ENCODE measurements around the gene CISD2.
"Not testable (repeated sequence)": the region's sequence is repeated elsewhere in the genome, so short reads cannot be mapped to it uniquely, and the experiment has no call there.

CISD2 gene

GRCh38 chr4:102868781-102869568 is at the start of gene CISD2:
TSS of gene CISD2 (plus strand) at chr4:102868992. CDS start at chr4:102869085, 93 bp downstream.
- H3K4me3 ChIP-seq (ENCODE audit: low read depth, low read length): peak within 1 kb of the TSS; percentile 84
- H3K27me3 ChIP-seq (ENCODE audit: control insufficient read depth, insufficient read depth, low read length): no peaks in the 10 kb centered on the region
- H3K9me3 ChIP-seq (ENCODE audit: control insufficient read depth, insufficient read depth, low read depth, low read length): no peaks in the 10 kb centered on the region; the same call in 1 of the 2 replicates
- peak within 1 kb of the TSS; percentile 63 for H3K27ac ChIP-seq (ENCODE audit: low read depth, low read length)
- H3K9ac ChIP-seq (ENCODE audit: low read length): peak within 1 kb of the TSS; percentile 96
- peaks cover 7% of the 10 kb centered on the region; the same call in 1 of the 2 replicates for H3K4me1 ChIP-seq (ENCODE audit: control insufficient read depth, insufficient read depth, low read length)
- peaks cover 5% of the 10 kb centered on the region; the same call in 1 of the 2 replicates for H3K36me3 ChIP-seq (ENCODE audit: control insufficient read depth, insufficient read depth, low read length)

DNA sequence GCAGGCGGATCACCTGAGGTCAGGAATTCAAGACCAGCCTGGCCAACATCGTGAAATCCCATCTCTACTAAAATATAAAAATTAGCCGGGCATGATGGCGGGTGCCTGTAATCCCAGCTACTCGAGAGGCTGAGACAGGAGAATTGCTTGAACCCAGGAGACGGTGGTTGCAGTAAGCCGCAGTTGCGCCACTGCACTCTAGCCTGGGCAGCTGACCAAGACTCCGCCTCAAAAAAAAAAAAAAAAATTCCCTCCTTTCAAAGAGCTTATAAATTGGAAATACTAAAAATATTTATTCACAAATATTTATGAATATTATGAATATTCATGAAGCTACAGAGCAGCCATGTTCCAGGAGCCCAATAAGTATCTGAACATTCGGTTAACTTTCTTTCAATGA is 49.7 kb upstream of the CISD2 start:
- H3K9ac ChIP-seq (ENCODE audit: low read length); H3K9me3 ChIP-seq (ENCODE audit: control insufficient read depth, insufficient read depth, low read depth, low read length); H3K4me3 ChIP-seq (ENCODE audit: low read depth, low read length); H3K27me3 ChIP-seq (ENCODE audit: control insufficient read depth, insufficient read depth, low read length); H3K27ac ChIP-seq (ENCODE audit: low read depth, low read length): not testable (repeated sequence)
- Histone ChIP-seq H3K36me3 (ENCODE audit: control insufficient read depth, insufficient read depth, low read length) (peaks cover 50% of the 10 kb centered on the region), H3K4me1 (ENCODE audit: control insufficient read depth, insufficient read depth, low read length) (peaks cover 56% of the 10 kb centered on the region)

GRCh38 chr4:102819588-102820365 is 49.0 kb upstream of the CISD2 start:
- Histone ChIP-seq H3K4me3 (ENCODE audit: low read depth, low read length) (no peak overlapping the region), H3K9me3 (ENCODE audit: control insufficient read depth, insufficient read depth, low read depth, low read length) (no peaks in the 10 kb centered on the region), H3K4me1 (ENCODE audit: control insufficient read depth, insufficient read depth, low read length) (peaks cover 60% of the 10 kb centered on the region), H3K27ac (ENCODE audit: low read depth, low read length) (no peak overlapping the region), H3K36me3 (ENCODE audit: control insufficient read depth, insufficient read depth, low read length) (peaks cover 56% of the 10 kb centered on the region), H3K9ac (ENCODE audit: low read length) (no peak overlapping the region), H3K27me3 (ENCODE audit: control insufficient read depth, insufficient read depth, low read length) (no peaks in the 10 kb centered on the region)

GRCh38 chr4:102823464-102823863 is 45.3 kb upstream of the CISD2 start:
- no peak overlapping the region for H3K9ac ChIP-seq (ENCODE audit: low read length)
- H3K36me3 ChIP-seq (ENCODE audit: control insufficient read depth, insufficient read depth, low read length): peaks cover 50% of the 10 kb centered on the region
- no peak overlapping the region for H3K27ac ChIP-seq (ENCODE audit: low read depth, low read length)
- no peaks in the 10 kb centered on the region for H3K27me3 ChIP-seq (ENCODE audit: control insufficient read depth, insufficient read depth, low read length)
- peak overlapping the region; percentile 97 for H3K4me3 ChIP-seq (ENCODE audit: low read depth, low read length)
- no peaks in the 10 kb centered on the region for H3K9me3 ChIP-seq (ENCODE audit: control insufficient read depth, insufficient read depth, low read depth, low read length)
- H3K4me1 ChIP-seq (ENCODE audit: control insufficient read depth, insufficient read depth, low read length): peaks cover 49% of the 10 kb centered on the region

- H3K4me3 ChIP-seq (ENCODE audit: low read depth, low read length): peak overlapping the region; percentile 97
- no peaks in the 10 kb centered on the region for H3K27me3 ChIP-seq (ENCODE audit: control insufficient read depth, insufficient read depth, low read length)
- H3K9ac ChIP-seq (ENCODE audit: low read length): no peak overlapping the region
- H3K9me3 ChIP-seq (ENCODE audit: control insufficient read depth, insufficient read depth, low read depth, low read length): no peaks in the 10 kb centered on the region
- H3K4me1 ChIP-seq (ENCODE audit: control insufficient read depth, insufficient read depth, low read length): peaks cover 47% of the 10 kb centered on the region
- peaks cover 46% of the 10 kb centered on the region for H3K36me3 ChIP-seq (ENCODE audit: control insufficient read depth, insufficient read depth, low read length)
- H3K27ac ChIP-seq (ENCODE audit: low read depth, low read length): no peak overlapping the region
Observed at GRCh38 chr4:102823897-102824296, 44.9 kb upstream of the CISD2 start.

- Histone ChIP-seq H3K9ac (ENCODE audit: low read length) (no peak overlapping the region), H3K4me3 (ENCODE audit: low read depth, low read length) (peak overlapping the region; percentile 97), H3K27ac (ENCODE audit: low read depth, low read length) (peak overlapping the region; percentile 99; the same call in 1 of the 2 replicates), H3K27me3 (ENCODE audit: control insufficient read depth, insufficient read depth, low read length) (no peaks in the 10 kb centered on the region), H3K4me1 (ENCODE audit: control insufficient read depth, insufficient read depth, low read length) (peaks cover 50% of the 10 kb centered on the region), H3K36me3 (ENCODE audit: control insufficient read depth, insufficient read depth, low read length) (peaks cover 45% of the 10 kb centered on the region), H3K9me3 (ENCODE audit: control insufficient read depth, insufficient read depth, low read depth, low read length) (no peaks in the 10 kb centered on the region)
Observed at GRCh38 chr4:102824398-102824797, 44.4 kb upstream of the CISD2 start.

DNA sequence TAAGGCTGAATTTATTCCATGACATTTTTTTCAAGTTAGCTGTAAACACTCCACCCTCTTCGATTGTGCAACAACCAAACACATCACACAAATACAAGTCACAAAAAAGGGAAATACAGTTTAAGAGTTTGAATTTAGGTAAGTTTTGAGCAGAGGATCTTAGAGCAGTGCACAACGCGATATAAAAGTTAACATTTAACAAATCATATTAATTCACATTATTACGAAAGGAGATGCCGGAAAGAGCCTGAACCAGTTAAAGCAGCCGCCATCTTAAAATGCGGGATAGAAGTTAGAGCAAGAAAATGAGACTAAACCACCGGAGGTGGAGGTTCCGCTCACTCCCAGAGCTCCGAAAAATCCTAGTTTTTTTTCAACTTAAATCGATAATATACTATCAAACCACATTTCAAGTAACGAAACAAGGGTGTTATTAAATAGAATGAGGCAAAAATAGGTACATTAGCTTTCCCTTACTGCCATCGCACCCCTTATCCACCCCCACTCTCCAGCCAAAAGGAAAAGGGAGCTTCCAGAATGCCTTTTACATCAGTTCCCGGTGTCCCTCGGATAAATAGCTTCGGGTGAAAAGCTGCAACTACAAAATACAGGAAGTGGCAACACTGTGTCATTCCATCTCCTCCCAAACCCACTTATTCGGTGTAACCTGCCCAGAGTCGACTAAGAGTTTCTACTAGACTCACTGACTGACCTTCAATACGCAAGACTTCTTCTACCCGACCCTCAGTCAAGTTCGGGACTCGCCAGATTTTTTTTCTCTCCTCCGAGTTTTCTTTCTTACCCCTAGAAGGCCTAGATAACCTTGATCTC is 43.3 kb upstream of the CISD2 start:
- H3K4me1 ChIP-seq (ENCODE audit: control insufficient read depth, insufficient read depth, low read length): peaks cover 44% of the 10 kb centered on the region
- H3K27ac ChIP-seq (ENCODE audit: low read depth, low read length): peak overlapping the region; percentile 99

DNA sequence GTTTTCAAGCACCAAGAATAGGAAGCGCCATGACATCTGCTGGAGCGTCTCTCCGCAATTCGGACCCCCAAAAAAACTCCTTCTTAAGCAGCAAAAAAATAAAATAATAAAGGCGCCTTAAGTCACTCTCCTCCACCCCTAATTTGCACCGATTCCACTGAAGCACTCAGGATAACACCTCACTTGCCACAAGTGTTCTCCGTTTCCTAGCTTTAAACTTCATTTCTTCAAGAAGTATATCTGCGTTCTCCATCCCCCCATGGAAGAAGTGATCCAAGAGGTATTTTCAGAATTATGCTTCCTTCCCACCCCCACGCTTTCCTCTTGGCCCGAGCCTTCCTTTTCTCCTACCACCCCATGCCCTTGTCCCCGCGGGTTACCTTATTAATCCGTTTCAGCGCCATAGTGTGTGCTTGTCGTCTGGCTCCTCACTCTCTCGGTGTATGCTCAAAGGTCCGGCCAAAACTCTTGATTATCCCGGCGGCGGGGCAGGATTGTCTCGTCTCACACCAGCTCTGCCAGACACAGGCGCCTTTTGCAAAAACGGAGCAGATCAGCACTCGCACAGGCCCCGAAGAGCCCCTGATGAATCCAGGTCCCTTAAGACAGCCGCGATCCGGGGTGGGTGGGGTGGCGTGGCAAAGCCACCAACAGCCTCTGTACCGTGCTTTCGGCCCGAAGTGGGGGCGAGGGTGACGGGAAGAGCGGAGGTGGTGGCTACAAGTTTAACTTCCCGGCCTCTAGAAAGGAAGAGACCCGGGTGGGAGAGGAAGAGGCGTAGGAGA is 42.5 kb upstream of the CISD2 start:
- H3K9me3 ChIP-seq (ENCODE audit: control insufficient read depth, insufficient read depth, low read depth, low read length): no peaks in the 10 kb centered on the region
- H3K27ac ChIP-seq (ENCODE audit: low read depth, low read length): peak overlapping the region; percentile 99
- no peaks in the 10 kb centered on the region for H3K27me3 ChIP-seq (ENCODE audit: control insufficient read depth, insufficient read depth, low read length)
- H3K9ac ChIP-seq (ENCODE audit: low read length): peak overlapping the region; percentile 100
- peaks cover 39% of the 10 kb centered on the region for H3K4me1 ChIP-seq (ENCODE audit: control insufficient read depth, insufficient read depth, low read length)
- H3K4me3 ChIP-seq (ENCODE audit: low read depth, low read length): peak overlapping the region; percentile 97
- peaks cover 40% of the 10 kb centered on the region for H3K36me3 ChIP-seq (ENCODE audit: control insufficient read depth, insufficient read depth, low read length)

More for the DNA sequence above, 43.3 kb upstream of the CISD2 start:
- Histone ChIP-seq H3K27me3 (ENCODE audit: control insufficient read depth, insufficient read depth, low read length) (no peaks in the 10 kb centered on the region), H3K36me3 (ENCODE audit: control insufficient read depth, insufficient read depth, low read length) (peaks cover 42% of the 10 kb centered on the region), H3K9me3 (ENCODE audit: control insufficient read depth, insufficient read depth, low read depth, low read length) (no peaks in the 10 kb centered on the region), H3K4me3 (ENCODE audit: low read depth, low read length) (peak overlapping the region; percentile 97), H3K9ac (ENCODE audit: low read length) (peak overlapping the region; percentile 100)

GRCh38 chr4:102826890-102827673 is 41.7 kb upstream of the CISD2 start, which contains the start of gene UBE2D3:
TSS of gene UBE2D3 (minus strand) at chr4:102827551. CDS start at chr4:102826508, 1,043 bp downstream.
- H3K9me3 ChIP-seq (ENCODE audit: control insufficient read depth, insufficient read depth, low read depth, low read length): no peaks in the 10 kb centered on the region
- peaks cover 39% of the 10 kb centered on the region for H3K4me1 ChIP-seq (ENCODE audit: control insufficient read depth, insufficient read depth, low read length)
- H3K4me3 ChIP-seq (ENCODE audit: low read depth, low read length): peak within 1 kb of the TSS; percentile 97
- peak within 1 kb of the TSS; percentile 99 for H3K27ac ChIP-seq (ENCODE audit: low read depth, low read length)
- peaks cover 36% of the 10 kb centered on the region for H3K36me3 ChIP-seq (ENCODE audit: control insufficient read depth, insufficient read depth, low read length)
- peak within 1 kb of the TSS; percentile 100 for H3K9ac ChIP-seq (ENCODE audit: low read length)
- no peaks in the 10 kb centered on the region for H3K27me3 ChIP-seq (ENCODE audit: control insufficient read depth, insufficient read depth, low read length)

All from HUES6 (cell line).